Measurements from ENCODE around the gene APOBEC3F.
"Not testable (repeated sequence)": the region's sequence is repeated elsewhere in the genome, so short reads cannot be mapped to it uniquely, and the experiment has no call there.

Gene APOBEC3F

GRCh38 chr22:39040538-39041296 is at the start of gene APOBEC3F:
Gene APOBEC3F, plus strand, starts transcription at chr22:39040864. Its CDS starts 97 bp downstream, at chr22:39040961.
- peak; percentile 83 for DNase-seq

DNA sequence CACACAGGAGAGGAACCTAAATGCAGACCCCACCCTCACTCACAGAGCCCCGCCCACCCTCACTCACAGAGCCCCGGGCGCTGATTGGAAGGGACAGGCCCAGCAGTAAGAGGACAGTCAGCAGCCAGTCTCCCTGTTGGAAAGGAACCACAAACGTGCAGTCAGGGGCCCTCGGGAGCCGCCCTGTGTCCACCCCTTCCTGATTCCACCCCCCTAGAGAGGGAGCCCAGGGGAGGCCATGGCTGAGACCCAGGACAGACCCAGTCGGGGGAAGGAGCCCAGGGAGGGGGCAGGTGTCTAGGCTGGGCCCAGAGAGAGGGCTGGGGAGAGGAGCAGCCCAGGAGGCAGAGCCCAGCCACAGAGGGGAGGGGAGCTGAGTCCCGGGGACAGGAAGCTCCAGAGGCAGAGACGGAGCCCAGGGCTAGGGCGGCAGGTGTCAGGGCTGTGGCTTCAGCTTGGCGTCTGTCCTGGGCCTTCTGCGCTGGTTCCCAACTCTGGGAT is 47.7 kb upstream of the APOBEC3F start:
- not testable (repeated sequence) for DNase-seq

- DNase-seq, result no peak
These were observed 44.6 kb upstream of the APOBEC3F start for GRCh38 chr22:38996105-38996504.

DNA sequence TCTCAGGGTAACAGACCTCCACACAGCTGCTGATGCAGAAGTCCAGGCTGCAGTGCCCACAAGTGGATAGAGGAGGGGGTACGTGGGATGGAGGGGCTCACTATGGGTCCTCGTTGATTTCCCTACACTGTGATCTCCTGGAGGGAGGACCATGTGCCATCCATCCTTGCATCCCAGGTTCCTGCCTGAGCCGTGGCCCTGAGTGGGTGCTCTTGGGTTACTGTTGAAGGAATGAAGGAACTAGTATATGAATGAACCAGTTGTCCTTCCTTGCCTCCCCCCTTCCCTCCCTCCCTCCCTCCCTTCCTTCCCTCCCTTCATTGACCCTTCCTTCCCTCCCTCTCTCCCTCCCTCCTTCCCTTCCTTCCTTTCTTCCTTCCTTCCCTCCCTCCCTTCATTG is 43.1 kb upstream of the APOBEC3F start:
- DNase-seq, result no peak

GRCh38 chr22:39003165-39003638 is 37.5 kb upstream of the APOBEC3F start:
- DNase-seq, result peak; percentile 80

- no peak for DNase-seq
These were observed 33.5 kb upstream of the APOBEC3F start for GRCh38 chr22:39007177-39007576.

- DNase-seq, result not testable (repeated sequence)
These were observed 32.3 kb upstream of the APOBEC3F start for GRCh38 chr22:39008271-39008850.

DNA sequence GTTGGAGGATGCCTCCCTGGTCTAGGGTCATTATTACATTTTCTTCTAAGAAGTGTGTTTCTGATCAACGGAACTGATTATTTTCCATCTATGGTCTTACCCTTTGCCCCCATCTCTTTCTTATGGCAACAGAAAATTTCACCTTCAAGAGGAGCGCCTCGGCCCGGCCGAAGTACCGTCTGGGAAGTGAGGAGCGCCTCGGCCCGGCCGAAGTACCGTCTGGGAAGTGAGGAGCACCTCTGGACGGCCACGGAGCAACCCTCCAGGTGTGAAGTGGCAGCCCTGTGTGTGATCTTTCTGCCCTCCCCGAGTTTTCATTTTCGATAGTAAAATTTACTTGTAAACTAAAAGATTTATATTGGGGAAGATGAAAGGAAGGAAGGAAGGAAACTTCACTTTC is 29.7 kb upstream of the APOBEC3F start:
- DNase-seq, result no peak

DNA sequence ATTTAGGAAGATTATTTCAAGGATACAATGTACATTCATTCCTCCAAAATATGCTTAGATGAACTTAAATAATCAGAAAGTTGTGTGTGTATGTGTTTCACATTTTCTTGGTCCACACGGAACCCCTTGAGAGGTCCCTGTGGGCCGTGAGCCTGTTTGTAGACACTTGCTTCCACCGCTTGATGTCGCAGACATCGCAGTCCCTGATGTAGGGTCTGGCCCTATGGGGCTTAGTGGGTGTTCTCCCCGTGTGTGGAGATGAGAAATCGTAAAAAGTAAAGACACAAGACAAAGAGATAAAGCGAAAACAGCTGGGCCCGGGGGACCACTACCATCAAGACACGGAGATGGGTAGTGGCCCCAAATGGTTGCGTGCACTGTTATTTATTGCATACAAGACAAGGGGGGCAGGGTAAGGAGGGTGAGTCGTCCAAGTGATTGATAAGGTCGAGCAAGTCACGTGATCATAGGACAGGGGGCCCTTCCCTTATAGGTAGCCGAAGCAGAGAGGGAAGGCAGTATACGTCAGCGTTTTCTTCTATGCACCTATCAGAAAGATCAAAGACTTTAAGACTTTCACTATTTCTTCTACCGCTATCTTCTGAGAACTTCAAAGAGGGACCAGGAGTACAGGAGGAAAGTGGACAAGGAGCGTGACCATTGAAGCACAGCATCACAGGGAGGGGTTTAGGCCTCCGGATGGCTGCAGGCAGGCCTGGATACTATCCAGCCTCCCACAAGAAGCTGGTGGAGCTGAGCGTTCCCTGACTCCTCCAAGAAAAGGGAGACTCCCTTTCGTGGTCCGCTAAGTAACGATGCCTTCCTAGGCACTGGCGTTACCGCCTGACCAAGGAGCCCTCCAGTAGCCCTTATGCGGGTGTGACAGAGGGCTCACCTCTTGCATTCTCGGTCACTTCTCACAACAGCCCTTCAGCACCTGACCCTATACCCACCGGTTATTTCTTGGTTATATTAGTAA is 27.8 kb upstream of the APOBEC3F start:
- DNase-seq, result no peak

- not testable (repeated sequence) for DNase-seq
These were observed 27.1 kb upstream of the APOBEC3F start for GRCh38 chr22:39013561-39013941.

DNA sequence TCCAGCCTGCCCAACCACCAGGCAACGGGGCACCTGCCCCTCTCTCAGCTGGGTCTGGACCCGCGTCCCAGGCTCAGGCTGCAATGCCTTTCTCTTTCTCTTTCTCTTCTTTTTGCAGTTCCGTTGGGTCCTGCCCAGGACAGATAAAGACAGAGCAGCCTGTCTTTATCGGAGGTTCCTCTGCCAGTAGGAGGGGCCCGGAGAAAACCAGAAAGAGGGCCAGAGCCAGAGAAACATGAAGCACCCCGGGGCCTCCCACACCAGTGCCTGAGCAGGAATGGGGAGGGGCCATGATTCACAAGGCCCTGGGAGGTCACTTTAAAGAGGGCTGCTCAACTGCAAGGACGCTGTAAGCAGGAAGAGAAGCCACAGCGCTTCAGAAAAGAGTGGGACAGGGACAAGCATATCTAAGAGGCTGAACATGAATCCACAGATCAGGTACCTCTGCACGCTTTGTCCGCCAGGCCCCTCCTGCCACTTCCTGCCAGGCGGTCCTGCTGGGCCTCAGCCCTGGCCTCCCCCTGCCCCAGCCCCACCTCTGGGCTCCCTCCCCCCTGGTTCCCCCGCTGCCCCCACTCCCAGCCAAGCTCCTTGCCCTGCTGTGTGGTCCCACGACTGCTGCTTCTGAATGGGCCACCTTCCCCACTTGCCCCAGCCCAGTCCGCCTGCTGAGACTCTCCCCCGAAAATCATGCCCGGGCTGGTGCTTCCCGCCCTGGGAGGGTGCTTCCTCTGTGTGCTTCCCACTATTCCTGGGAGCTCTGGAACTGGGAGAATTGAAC is 26.5 kb upstream of the APOBEC3F start, which contains the start of gene APOBEC3C:
Gene APOBEC3C, plus strand, starts transcription at position 316 of the 781 bp plus-strand sequence. Its CDS starts 106 bp downstream, at position 422.
- DNase-seq, result peak; percentile 85

DNA sequence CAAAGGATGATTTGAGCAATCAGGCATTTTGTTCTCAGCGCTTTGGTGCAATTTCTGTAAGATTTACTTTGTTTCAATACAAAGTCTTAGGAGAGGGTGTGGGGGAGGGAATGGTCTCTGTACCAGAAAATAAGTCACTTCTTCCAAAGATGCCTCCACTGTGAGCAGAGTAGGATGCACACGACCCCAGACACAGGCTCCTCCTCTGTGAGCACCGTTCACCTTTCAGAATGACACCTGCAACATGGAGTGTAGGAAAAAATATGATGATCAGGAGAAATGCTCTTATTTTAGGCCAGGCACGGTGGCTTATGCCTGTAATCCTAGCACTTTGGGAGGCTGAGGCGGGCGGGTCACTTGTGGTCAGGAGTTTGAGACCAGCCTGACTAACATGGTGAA is 25.9 kb upstream of the APOBEC3F start:
- DNase-seq, result not testable (repeated sequence)

DNA sequence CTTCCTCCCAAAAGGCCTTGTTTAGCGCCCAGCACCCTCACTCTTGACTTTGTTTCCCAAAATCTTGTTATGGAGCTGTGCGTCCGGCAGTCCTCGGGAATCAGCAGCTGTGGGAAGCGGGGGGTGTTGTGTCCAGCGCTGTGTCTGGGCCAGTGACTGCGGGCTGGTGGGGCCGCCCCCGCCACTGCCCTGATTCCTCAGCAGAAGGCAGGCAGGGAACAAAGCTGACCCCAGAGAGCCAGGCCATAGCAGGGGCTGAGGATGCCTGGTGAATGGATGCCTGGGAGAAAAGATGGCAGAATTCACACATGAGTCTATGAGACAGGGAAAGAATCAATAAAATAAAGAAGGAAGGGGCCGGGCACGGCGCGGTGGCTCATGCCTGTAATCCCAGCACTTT is 24.1 kb upstream of the APOBEC3F start:
- DNase-seq, result no peak

DNA sequence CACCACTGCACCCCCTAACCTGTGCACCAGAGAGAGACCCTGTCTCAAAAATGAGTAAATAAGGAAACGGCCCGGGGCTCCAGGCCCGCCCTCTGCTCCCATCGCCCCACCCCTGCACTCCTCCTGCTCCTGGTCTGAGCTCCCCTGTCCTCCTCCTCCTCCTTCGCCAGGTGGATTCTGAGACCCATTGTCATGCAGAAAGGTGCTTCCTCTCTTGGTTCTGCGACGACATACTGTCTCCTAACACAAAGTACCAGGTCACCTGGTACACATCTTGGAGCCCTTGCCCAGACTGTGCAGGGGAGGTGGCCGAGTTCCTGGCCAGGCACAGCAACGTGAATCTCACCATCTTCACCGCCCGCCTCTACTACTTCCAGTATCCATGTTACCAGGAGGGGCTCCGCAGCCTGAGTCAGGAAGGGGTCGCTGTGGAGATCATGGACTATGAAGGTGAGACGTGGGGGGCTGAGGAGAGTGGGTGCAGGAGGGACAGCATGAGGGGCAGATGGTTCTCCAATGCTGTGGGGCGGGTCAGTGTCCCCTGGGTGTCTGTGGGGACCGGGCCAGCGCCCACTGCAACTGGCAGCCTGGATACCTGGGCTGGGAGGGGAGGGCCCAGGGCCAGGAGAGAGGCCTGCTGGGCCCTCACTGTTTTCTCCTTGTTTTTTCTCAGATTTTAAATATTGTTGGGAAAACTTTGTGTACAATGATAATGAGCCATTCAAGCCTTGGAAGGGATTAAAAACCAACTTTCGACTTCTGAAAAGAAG is 22.9 kb upstream of the APOBEC3F start:
- no peak for DNase-seq

DNA sequence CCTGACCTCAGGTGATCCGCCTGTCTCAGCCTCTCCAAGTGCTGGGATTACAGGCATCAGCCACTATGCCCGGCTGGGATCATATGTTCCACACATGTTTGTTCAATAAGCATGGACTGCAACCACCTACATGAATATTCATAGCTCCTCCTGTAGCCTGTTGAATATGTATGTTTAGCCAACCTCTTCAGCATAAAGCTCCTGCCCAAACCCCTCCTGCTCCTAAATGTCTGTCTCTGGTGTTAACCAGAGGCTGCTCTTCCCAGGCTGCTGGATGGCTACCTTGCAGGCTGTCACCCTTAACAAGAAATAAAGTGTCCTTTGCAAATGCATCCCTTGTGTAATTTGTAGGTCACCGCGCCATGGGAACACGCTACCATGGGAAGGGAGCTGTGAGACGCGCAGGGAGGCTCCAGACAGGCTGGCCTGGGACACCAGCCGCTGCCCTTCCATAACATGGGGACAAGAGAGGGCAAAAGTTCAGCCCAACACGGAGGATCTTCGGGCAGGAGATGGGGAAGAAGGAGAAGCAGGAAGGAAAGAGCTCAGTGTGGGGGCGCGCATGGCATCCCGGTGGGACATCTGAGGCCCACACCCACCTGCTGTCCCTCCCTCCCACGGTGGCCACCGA is 20.5 kb upstream of the APOBEC3F start:
- not testable (repeated sequence) for DNase-seq

- no peak for DNase-seq
These were observed 19.0 kb upstream of the APOBEC3F start for GRCh38 chr22:39021552-39022250.

GRCh38 chr22:39024519-39025308 is 15.9 kb upstream of the APOBEC3F start:
- no peak for DNase-seq

DNA sequence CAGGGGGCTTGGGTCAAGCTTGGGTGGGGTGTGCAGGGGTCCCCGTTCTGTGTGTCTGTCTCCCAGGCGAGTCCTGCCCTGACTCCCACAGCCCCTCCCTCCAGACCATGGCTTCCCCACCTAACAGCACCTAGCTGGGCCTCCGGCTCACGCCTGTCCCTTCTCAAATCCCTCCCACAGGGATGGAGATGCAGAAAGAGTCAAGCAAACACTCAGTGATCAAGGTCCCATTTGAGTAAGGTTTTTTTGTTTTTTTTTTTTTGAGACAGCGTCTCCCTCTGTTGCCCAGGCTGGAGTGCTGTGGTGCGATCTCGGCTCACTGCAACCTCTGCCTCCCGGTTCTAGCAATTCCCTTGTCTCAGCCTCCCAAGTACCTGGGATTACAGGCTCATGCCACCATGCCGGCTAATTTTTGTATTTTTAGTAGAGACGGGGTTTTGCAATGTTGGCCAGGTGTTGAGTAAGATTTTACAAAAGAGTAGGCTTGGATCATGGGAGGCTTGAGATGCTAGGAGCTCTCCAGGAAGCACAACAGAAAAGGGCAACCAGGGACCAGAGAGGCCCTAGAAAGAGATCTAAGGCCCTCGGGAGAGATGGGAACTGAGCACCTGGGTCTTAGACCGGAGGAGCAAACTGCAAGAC is 14.0 kb upstream of the APOBEC3F start:
- no peak for DNase-seq

DNA sequence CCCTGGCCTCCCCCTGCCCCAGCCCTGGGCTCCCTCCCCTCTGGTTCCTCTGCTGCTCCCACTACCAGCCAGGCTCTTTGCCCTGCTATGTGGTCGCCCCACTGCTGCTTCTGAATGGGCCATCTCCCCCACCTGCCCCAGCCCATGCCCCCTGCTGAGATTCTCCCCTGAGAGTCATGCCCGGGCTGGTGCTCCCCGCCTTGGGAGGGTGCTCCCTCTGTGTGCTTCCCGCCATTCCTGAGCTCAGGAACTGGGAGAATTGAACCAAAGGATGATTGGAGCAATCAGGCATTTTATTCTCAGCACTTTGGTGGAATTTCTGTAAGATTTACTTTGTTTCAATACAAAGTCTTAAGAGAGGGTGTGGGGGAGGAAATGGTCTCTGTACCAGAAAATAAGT is 12.9 kb upstream of the APOBEC3F start:
- no peak for DNase-seq
